ENCODE results near the gene MAGI1. TPM values are rescaled to one million over a fixed set of nuclear protein-coding genes. Genes with fewer than 3 reads are reported as not detected.

The MAGI1 gene
- total and polyA plus RNA-seq, 12 donors = 5.7 to 58.2 (median 37.7) TPM

DNA sequence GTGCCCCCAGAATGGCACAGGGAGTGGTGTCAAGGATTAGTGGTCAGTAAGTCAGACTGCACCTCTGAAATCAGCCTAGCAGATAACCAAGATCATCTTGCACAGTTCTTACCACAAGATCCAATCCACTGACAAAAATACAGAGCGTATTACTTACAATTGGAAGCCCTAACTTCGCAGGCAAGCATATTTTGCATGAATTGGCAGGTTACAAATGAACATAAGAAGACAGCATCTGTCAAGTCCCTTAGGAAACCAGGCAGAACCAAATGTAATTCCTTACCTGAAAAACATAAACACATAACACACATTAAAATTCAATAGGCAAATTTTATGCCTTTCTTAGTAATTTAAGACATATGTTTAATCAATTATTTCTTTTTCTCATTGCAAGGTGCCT is 293.4 kb downstream of the MAGI1 start:
- TF ChIP-seq, protein P1, sequence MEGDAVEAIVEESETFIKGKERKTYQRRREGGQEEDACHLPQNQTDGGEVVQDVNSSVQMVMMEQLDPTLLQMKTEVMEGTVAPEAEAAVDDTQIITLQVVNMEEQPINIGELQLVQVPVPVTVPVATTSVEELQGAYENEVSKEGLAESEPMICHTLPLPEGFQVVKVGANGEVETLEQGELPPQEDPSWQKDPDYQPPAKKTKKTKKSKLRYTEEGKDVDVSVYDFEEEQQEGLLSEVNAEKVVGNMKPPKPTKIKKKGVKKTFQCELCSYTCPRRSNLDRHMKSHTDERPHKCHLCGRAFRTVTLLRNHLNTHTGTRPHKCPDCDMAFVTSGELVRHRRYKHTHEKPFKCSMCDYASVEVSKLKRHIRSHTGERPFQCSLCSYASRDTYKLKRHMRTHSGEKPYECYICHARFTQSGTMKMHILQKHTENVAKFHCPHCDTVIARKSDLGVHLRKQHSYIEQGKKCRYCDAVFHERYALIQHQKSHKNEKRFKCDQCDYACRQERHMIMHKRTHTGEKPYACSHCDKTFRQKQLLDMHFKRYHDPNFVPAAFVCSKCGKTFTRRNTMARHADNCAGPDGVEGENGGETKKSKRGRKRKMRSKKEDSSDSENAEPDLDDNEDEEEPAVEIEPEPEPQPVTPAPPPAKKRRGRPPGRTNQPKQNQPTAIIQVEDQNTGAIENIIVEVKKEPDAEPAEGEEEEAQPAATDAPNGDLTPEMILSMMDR (IDR thresholded peaks at IDR 0.05) = no peak
- Histone ChIP-seq H3K27me3 (no peaks in the 10 kb centered on the region), H3K9me3 (no peaks in the 10 kb centered on the region), H3K36me3 (peaks cover 0 to 5% (median 0%) of the 10 kb centered on the region in 9 donors), H3K4me3 (no peak overlapping the region), H3K4me1 (peaks cover 0 to 10% (median 2%) of the 10 kb centered on the region in 9 donors), H3K27ac (no peak overlapping the region)
- DNase-seq (no peak), ATAC-seq (no peak)
- intact Hi-C loops (cut with DNase I) = no loop called here
- 96 to 98% methylated on average over 2 of the region's 2 CpGs for WGBS, 2 donors

DNA sequence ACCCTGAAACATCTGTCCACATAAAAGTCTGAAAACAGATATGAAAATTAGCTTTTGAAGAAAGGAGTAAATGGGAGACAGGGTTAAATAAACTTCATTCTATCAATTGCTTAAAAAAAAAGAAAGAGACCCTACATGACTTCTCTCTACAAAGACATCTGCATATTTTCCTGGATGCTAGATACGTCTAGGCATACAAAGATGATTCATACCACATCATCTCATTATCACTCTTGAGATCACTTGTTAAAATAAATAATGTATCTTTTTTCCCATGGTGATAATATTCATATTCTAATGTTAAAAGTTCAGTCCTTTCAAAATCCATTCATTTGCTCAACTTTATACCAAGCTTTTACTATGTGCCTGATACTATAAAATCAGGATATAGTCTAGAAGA is 295.8 kb downstream of the MAGI1 start:
- H3K36me3 ChIP-seq = peaks cover 0 to 5% (median 0%) of the 10 kb centered on the region in 9 donors
- intact Hi-C loops (cut with DNase I) = no loop called here
- ATAC-seq (no peak), DNase-seq (no peak)
- TF ChIP-seq, protein P1 (IDR thresholded peaks at IDR 0.05) = no peak
- no peaks in the 10 kb centered on the region for H3K27me3 ChIP-seq
- no peaks in the 10 kb centered on the region for H3K9me3 ChIP-seq
- no peak overlapping the region for H3K27ac ChIP-seq
- no peak overlapping the region for H3K4me3 ChIP-seq
- peaks cover 0 to 18% (median 7%) of the 10 kb centered on the region in 9 donors for H3K4me1 ChIP-seq
- WGBS, 2 donors = 75 to 79% methylated on average over 1 of the region's 1 CpG

DNA sequence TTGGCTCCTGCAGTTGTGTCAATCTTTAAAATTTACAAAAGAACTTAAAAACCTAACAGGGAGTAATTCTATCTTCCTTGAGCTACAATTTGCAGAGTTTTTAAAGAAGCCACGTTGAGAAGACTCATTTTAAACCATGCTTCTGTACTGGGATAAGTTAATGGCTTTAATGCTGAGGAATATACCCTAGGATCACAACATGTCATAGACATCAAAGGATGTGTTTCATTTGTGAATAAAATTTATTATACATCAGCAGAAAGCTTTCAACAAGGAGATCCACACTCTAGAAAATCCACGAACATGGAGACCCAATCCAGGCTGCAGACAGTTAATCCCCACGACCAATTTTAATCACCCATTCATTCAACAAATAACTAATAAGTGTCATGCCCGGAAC is 297.2 kb downstream of the MAGI1 start:
- no peak overlapping the region for H3K27ac ChIP-seq
- H3K4me3 ChIP-seq = no peak overlapping the region
- ATAC-seq (no peak), DNase-seq (no peak)
- peaks cover 0 to 5% (median 0%) of the 10 kb centered on the region in 9 donors for H3K36me3 ChIP-seq
- TF ChIP-seq, protein P1 (IDR thresholded peaks at IDR 0.05) = no peak
- 90 to 91% methylated on average over 4 of the region's 4 CpGs for WGBS, 2 donors
- peaks cover 0 to 15% (median 7%) of the 10 kb centered on the region in 9 donors for H3K4me1 ChIP-seq
- intact Hi-C loops (cut with DNase I) = no loop called here
- H3K27me3 ChIP-seq = no peaks in the 10 kb centered on the region
- no peaks in the 10 kb centered on the region for H3K9me3 ChIP-seq

DNA sequence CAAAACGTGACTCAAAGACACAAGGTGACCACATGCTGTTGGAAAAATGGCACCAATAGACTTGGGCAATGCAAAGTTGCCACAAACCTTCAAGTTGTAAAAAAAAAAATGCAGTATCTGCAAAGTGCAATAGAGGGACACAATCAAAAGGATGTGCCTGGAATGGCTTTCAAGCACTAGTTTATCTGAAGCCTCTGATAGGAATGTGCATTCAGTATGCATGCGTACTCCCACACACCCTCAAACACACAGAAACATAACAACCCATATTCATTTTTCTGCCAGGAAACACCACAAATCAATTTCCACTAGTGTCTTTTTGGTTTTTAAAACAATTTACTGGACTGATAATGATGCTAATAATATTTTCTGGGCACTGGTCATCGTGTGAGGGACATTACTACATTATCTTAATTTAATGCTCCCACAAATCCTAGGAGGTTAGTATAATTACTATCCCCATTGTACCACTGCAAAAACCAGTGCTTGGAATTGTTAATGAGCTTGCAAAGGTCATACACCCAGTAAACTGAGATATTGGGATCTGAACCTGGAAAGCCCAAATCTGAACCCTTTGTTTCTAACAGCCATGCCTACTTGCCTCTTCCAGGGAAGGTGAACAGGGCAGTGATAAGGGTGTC is 298.7 kb downstream of the MAGI1 start:
- peaks cover 0 to 3% (median 0%) of the 10 kb centered on the region in 9 donors for H3K36me3 ChIP-seq

More for the DNA sequence above, 298.7 kb downstream of the MAGI1 start:
- intact Hi-C loops (cut with DNase I) = loop anchor here in 4 of 10 donors (10.0 kb wide), 4 partner anchors 295 to 1215 kb away; no protein-coding TSS in a partner anchor
- ATAC-seq (no peak), DNase-seq (no peak)
- no peak overlapping the region for H3K27ac ChIP-seq
- H3K9me3 ChIP-seq = no peaks in the 10 kb centered on the region
- no peak overlapping the region for H3K4me3 ChIP-seq
- WGBS, 2 donors = 41 to 49% methylated on average over 3 of the region's 3 CpGs
- TF ChIP-seq, protein P1 (IDR thresholded peaks at IDR 0.05) = no peak
- no peaks in the 10 kb centered on the region for H3K27me3 ChIP-seq
- H3K4me1 ChIP-seq = peaks cover 0 to 15% (median 7%) of the 10 kb centered on the region in 9 donors
